K562 (cell line): ENCODE results near the gene MRPL4. TPM values are rescaled to one million over a fixed set of nuclear protein-coding genes. Genes with fewer than 3 reads are reported as not detected.
A peak's percentile ranks its signal among the peaks of the same experiment; 100 is the strongest.

Experiments used
- ATAC-seq: fragments of 200-7000 bp; cut with Tn5 transposase; 3 replicates; pipeline ENCODE4 v1.9.1; 2020; ENCODE audit warnings: moderate library complexity
- BruUV-seq: library from RNA; stranded (reverse); fragments of 400-500 nt; replicated peaks from 2 replicates; lab custom pipeline; 2021; lab: Mats Ljungman, UMichigan
- CTCF ChIA-PET: fragments of 300-600 bp; formaldehyde crosslinking; extraction: SDS; loops from one replicate; lab custom pipeline; 2021; ENCODE audit warnings: low intra/inter-chr PET ratio; lab: Yijun Ruan, JAX
- POLR2A ChIA-PET: fragments of 300-600, 350-650 bp; sonication (Branson Sonifier 250); formaldehyde crosslinking; extraction: SDS; loops from one replicate; lab custom pipeline; 2021; ENCODE audit warnings: antibody characterized with exemption, inconsistent platforms; lab: Yijun Ruan, JAX
- DNase-seq, 4 experiments: peaks; one replicate each; pipeline versions ENCODE4 v3.0.0 to v3.0.0-alpha.2; 2011 to 2018; ENCODE audit warnings: low spot score in 3 of 4, mixed read lengths in 3 of 4; ENCODE audit errors: extremely low read depth in 1 of 4
- FAIRE-seq: peaks from 2 replicates; lab custom pipeline; 2011; peaks lifted over from hg19 to GRCh38; lab: Jason Lieb, UNC
- H2AFZ ChIP-seq: 2 replicates; pipeline ENCODE4 v1.6.0; 2011; ENCODE audit warnings: low read depth, low read length, control low read depth, inconsistent platforms
- H3K27ac ChIP-seq: fragments of 200-600 bp; 3 replicates; pipeline ENCODE4 v1.8.0; 2011; ENCODE audit warnings: low read depth, mild to moderate bottlenecking, control low read depth, inconsistent platforms, low read length, moderate library complexity, mixed read lengths; ENCODE audit errors: extremely low read depth
- H3K27me3 ChIP-seq, 2 experiments: fragments of 300-600 bp in 1 of 2; 2 replicates in 1 of 2; 3 replicates in 1 of 2; pipeline versions ENCODE4 v1.6.0 to v1.8.0; 2011; ENCODE audit warnings: inconsistent platforms in 2 of 2, low read length in 2 of 2, mild to moderate bottlenecking in 1 of 2, mixed read lengths in 1 of 2, moderate library complexity in 1 of 2; ENCODE audit not compliant: control insufficient read depth in 2 of 2, insufficient read depth in 2 of 2
- H3K36me3 ChIP-seq: fragments of 300-600 bp; 3 replicates; pipeline ENCODE4 v1.8.0; 2011; ENCODE audit warnings: mild to moderate bottlenecking, low read length, inconsistent platforms; ENCODE audit not compliant: control insufficient read depth, insufficient read depth
- H3K4me1 ChIP-seq, 2 experiments: fragments of 200-600 bp in 1 of 2; replicated peaks in 1 of 2; 2 replicates in 1 of 2; 3 replicates in 1 of 2; pipeline versions ENCODE4 v1.5.1 to v1.8.0; 2011; ENCODE audit warnings: inconsistent platforms in 2 of 2, low read length in 2 of 2, mild to moderate bottlenecking in 1 of 2, mixed read lengths in 1 of 2, moderate library complexity in 1 of 2; ENCODE audit not compliant: control insufficient read depth in 2 of 2, insufficient read depth in 2 of 2
- H3K4me2 ChIP-seq: 2 replicates; pipeline ENCODE4 v1.6.1; 2011; ENCODE audit warnings: low read length, control low read depth, inconsistent platforms, mixed read lengths; ENCODE audit not compliant: insufficient read depth
- H3K4me3 ChIP-seq: fragments of 200-600 bp; sonication (generic), shearing (Covaris generic); 2 replicates; pipeline ENCODE4 v1.5.1; 2016; ENCODE audit warnings: control low read depth, inconsistent platforms
- H3K79me2 ChIP-seq: fragments of 200-600 bp; 3 replicates; pipeline ENCODE4 v1.8.0; 2011; ENCODE audit warnings: low read length, inconsistent platforms; ENCODE audit not compliant: control insufficient read depth, insufficient read depth
- H3K9ac ChIP-seq, 2 experiments: 2 replicates each; pipeline versions ENCODE4 v1.6.0 to v1.6.1; 2011; ENCODE audit warnings: low read depth in 2 of 2, low read length in 2 of 2, control low read depth in 1 of 2, inconsistent platforms in 1 of 2, mild to moderate bottlenecking in 1 of 2, mixed read lengths in 1 of 2; ENCODE audit not compliant: insufficient read depth in 1 of 2
- H3K9me1 ChIP-seq: one replicate; pipeline ENCODE4 v1.6.0; 2011; ENCODE audit warnings: inconsistent platforms, mild to moderate bottlenecking, low read length, moderate library complexity; ENCODE audit not compliant: control insufficient read depth, insufficient read depth
- H3K9me3 ChIP-seq: replicated peaks from 2 replicates; pipeline ENCODE4 v1.5.1; 2011; ENCODE audit warnings: low read depth, low read length, inconsistent platforms; ENCODE audit not compliant: control insufficient read depth, insufficient read depth
- H4K20me1 ChIP-seq: replicated peaks from 2 replicates; pipeline ENCODE4 v1.6.1; 2011; ENCODE audit warnings: low read length, inconsistent platforms, mixed read lengths; ENCODE audit not compliant: control insufficient read depth, insufficient read depth
- ATF3 ChIP-seq, 2 experiments: fragments of 450-650 bp in 1 of 2; sonication (generic) in 1 of 2; formaldehyde crosslinking in 1 of 2; IDR thresholded peaks in 1 of 2; conservative IDR thresholded peaks in 1 of 2; 2 replicates each; pipeline versions ENCODE4 v1.6.1 to v1.8.1; 2016 to 2023; ENCODE audit warnings: mild to moderate bottlenecking in 2 of 2, moderate library complexity in 2 of 2, inconsistent platforms in 1 of 2, missing genetic modification reagents in 1 of 2
- BHLHE40 ChIP-seq: IDR thresholded peaks from 2 replicates; pipeline ENCODE4 v1.6.1; 2011; ENCODE audit warnings: low read length, improper control_type of control experiment
- FIP1L1 ChIP-seq: fragments of 200-400 bp; formaldehyde crosslinking; IDR thresholded peaks from 2 replicates; pipeline ENCODE4 v1.6.1; 2018; ENCODE audit warnings: mild to moderate bottlenecking, low read depth, low read length; ENCODE audit not compliant: poor library complexity, severe bottlenecking
- NFIC ChIP-seq: fragments of 450-650 bp; IDR thresholded peaks from 2 replicates; pipeline ENCODE4 v1.6.1; 2017; ENCODE audit warnings: mild to moderate bottlenecking, inconsistent platforms
- POLR2A ChIP-seq: fragments of 450-650 bp; conservative IDR thresholded peaks from 2 replicates; pipeline ENCODE4 v1.6.1; 2016
- POLR2G ChIP-seq: fragments of 200-400 bp; formaldehyde crosslinking; IDR thresholded peaks from 2 replicates; pipeline ENCODE4 v1.6.1; 2017; ENCODE audit warnings: low read depth, mild to moderate bottlenecking, antibody characterized with exemption, low read length, moderate library complexity
- PTBP1 ChIP-seq: fragments of 200-400 bp; formaldehyde crosslinking; IDR thresholded peaks from 2 replicates; pipeline ENCODE4 v1.6.1; 2017; ENCODE audit warnings: low read depth, low read length
- RBFOX2 ChIP-seq: fragments of 200-400 bp; formaldehyde crosslinking; IDR thresholded peaks from 2 replicates; pipeline ENCODE4 v1.6.1; 2017; ENCODE audit warnings: low read depth, mild to moderate bottlenecking, low read length, moderate library complexity
- RBM22 ChIP-seq: fragments of 200-400 bp; formaldehyde crosslinking; IDR thresholded peaks from 2 replicates; pipeline ENCODE4 v1.6.1; 2018; ENCODE audit warnings: low read length, low read depth; ENCODE audit not compliant: poor library complexity, severe bottlenecking
- THAP12 ChIP-seq: fragments of 250-450 bp; sonication (Bioruptor Pico); IDR thresholded peaks from 2 replicates; pipeline ENCODE4 v1.9.0; 2021; ENCODE audit warnings: mild to moderate bottlenecking, inconsistent platforms
- ZNF263 ChIP-seq: sonication (generic); formaldehyde crosslinking; IDR thresholded peaks from 2 replicates; pipeline ENCODE4 v1.8.0; 2022; ENCODE audit warnings: mild to moderate bottlenecking, missing genetic modification reagents, borderline replicate concordance
- WGBS: fragments of 100-300 bp; shearing (Covaris generic); methylation state at CpG from one replicate; pipeline ENCODE4 v1.1.6; 2016; ENCODE audit warnings: low coverage, mixed read lengths; ENCODE audit not compliant: insufficient coverage; ENCODE audit errors: missing lambda C conversion rate; 5-methylcytosine and 5-hydroxymethylcytosine counted together
- in situ Hi-C: fragments of 300-500 bp; cut with MboI; formaldehyde crosslinking; loops from 4 replicates; pipeline ENCODE4 v1.15.0; 2018; ENCODE audit warnings: inconsistent platforms, mixed read lengths
- intact Hi-C: fragments of 100-400 bp; cut with micrococcal nuclease; formaldehyde crosslinking; loops from 2 replicates; pipeline ENCODE4 v1.14.2; 2022
- polyA plus RNA-seq, 8 experiments: library from polyadenylated mRNA; depleted of rRNA in 4 of 8; stranded (reverse) in 5 of 8; unstranded in 3 of 8; fragments of >200 nt; fragmentation: Nextera tagmentation in 2 of 8; fragmentation: Illumina TruSeq in 1 of 8; extraction: Ambion mirVana in 2 of 8; extraction: Trizol in 1 of 8; gene quantifications; 2 replicates each; pipeline versions ENCODE4 v1.2.1 to v1.2.3, GENCODE V29; 2011 to 2014; ENCODE audit warnings: inconsistent platforms in 1 of 8, missing spikeins in 1 of 8
- total RNA-seq, 7 experiments: library from RNA; depleted of rRNA in 6 of 7; stranded (reverse); fragments of >200 nt in 6 of 7; fragmentation: Illumina TruSeq in 2 of 7; extraction: Trizol in 2 of 7; gene quantifications; 2 replicates each; pipeline versions ENCODE4 v1.2.1 to v1.2.3, GENCODE V29; 2011 to 2021; ENCODE audit warnings: low replicate concordance in 1 of 7
- TF ChIP-seq, protein P1 (sequence below): sonication (generic); formaldehyde crosslinking; IDR thresholded peaks from 2 replicates; pipeline ENCODE4 v1.8.1; 2023; ENCODE audit warnings: mild to moderate bottlenecking, missing genetic modification reagents

Gene MRPL4
- total and polyA plus RNA-seq, 9 of the 15 experiments (the other 6 are each of a cell fraction or from before 2014, with no cell fraction given), result 1.4 to 239 (median 64.9) TPM

DNA sequence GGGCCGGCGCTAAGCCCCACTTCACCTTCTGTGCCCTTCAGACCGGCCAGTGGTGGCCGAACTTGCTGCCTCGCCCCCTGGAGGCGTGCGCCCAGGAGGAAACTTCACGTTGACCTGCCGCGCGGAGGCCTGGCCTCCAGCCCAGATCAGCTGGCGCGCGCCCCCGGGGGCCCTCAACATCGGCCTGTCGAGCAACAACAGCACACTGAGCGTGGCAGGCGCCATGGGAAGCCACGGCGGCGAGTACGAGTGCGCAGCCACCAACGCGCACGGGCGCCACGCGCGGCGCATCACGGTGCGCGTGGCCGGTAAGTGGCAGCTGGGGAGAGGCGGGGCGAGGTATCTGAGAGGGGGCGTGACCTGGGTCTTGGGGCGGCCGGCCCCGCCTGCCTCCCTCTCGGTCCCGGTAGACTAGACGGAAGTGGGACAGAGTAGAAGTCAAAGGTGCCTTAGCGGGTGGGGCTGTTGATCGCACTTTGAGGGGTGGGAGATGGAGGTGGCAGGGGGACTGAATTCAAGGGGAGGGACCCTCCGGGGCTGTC, 43.4 kb downstream of the MRPL4 start:
- intact Hi-C loops, result no loop called here
- Histone ChIP-seq H3K9me1 (no peaks in the 10 kb centered on the region), H3K4me1 (peaks cover 21 to 74% of the 10 kb centered on the region in 2 experiments; a peak in 4 of 5 replicates), H3K9me3 (peaks cover 2% of the 10 kb centered on the region; the same call in 1 of the 2 replicates), H3K9ac (peak overlapping the region in 1 of 2 experiments; percentile 2; a peak in 1 of 4 replicates), H3K4me2 (no peak overlapping the region), H3K79me2 (peaks cover 55% of the 10 kb centered on the region), H3K27me3 (no peaks in the 10 kb centered on the region), H3K27ac (no peak overlapping the region), H2AFZ (no peak overlapping the region), H4K20me1 (no peaks in the 10 kb centered on the region; the same call in 1 of the 2 replicates), H3K36me3 (peaks cover 40% of the 10 kb centered on the region; the same call in 2 of the 3 replicates), H3K4me3 (no peak overlapping the region)
- no TSS peak for BruUV-seq
- FAIRE-seq (no peak), ATAC-seq (no peak), DNase-seq (peak in 2 of 4 experiments; percentile 39 to 42)
- CTCF ChIA-PET, result no interaction called here
- 96% methylated on average over 20 of the region's 48 CpGs for WGBS
- POLR2A ChIA-PET, result interaction anchor here (0.7 to 0.8 kb wide), 2 partner anchors 10 to 106 kb away, joined by 3 to 4 read pairs; no protein-coding TSS in a partner anchor
- peak; percentile 61 for TF ChIP-seq RBFOX2
- 0 out of 2 replicates have a peak, but pooled peaks have one; percentile 11 for TF ChIP-seq POLR2A
- 0 out of 2 replicates have a peak, but pooled peaks have one; percentile 22 for TF ChIP-seq ATF3 (IDR thresholded peaks at IDR 0.05)
- TF ChIP-seq ATF3 (CRISPR knock-in tag; conservative IDR thresholded peaks at IDR 0.05), result no peak
- TF ChIP-seq, protein P1, sequence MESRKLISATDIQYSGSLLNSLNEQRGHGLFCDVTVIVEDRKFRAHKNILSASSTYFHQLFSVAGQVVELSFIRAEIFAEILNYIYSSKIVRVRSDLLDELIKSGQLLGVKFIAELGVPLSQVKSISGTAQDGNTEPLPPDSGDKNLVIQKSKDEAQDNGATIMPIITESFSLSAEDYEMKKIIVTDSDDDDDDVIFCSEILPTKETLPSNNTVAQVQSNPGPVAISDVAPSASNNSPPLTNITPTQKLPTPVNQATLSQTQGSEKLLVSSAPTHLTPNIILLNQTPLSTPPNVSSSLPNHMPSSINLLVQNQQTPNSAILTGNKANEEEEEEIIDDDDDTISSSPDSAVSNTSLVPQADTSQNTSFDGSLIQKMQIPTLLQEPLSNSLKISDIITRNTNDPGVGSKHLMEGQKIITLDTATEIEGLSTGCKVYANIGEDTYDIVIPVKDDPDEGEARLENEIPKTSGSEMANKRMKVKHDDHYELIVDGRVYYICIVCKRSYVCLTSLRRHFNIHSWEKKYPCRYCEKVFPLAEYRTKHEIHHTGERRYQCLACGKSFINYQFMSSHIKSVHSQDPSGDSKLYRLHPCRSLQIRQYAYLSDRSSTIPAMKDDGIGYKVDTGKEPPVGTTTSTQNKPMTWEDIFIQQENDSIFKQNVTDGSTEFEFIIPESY, result peak; percentile 100
- no peak for TF ChIP-seq BHLHE40
- TF ChIP-seq THAP12 (CRISPR knock-in tag), result peak; percentile 22; the same call in 1 of the 2 replicates
- TF ChIP-seq POLR2G, result peak; percentile 72
- TF ChIP-seq NFIC, result peak; percentile 40; the same call in 1 of the 2 replicates
- TF ChIP-seq RBM22, result peak; percentile 67
- TF ChIP-seq PTBP1, result no peak
- TF ChIP-seq ZNF263 (CRISPR knock-in tag), result no peak
- peak; percentile 61 for TF ChIP-seq FIP1L1
- in situ Hi-C loops, result no loop called here
